ENCODE data around the gene GJA1.

DNA sequence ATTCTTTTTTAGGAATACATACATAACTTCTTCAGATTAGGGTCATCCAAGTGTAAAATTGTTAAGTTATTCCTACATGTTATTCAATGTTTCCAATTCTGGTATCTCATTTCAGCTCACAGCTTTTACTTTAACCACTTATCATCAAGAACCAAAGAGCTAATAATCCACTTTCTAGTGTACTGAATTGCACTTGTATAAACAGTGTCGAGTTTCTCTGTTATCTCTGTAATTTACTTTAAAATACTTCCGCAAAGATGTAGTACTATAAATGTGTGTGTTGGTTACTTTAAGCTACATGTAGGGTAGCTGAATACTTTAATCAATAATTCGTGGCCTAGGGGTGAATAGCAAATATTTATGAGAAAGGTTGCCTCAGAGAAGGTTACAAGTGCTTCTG is 8.8 kb upstream of the GJA1 start:
- TF ChIP-seq, protein P1, sequence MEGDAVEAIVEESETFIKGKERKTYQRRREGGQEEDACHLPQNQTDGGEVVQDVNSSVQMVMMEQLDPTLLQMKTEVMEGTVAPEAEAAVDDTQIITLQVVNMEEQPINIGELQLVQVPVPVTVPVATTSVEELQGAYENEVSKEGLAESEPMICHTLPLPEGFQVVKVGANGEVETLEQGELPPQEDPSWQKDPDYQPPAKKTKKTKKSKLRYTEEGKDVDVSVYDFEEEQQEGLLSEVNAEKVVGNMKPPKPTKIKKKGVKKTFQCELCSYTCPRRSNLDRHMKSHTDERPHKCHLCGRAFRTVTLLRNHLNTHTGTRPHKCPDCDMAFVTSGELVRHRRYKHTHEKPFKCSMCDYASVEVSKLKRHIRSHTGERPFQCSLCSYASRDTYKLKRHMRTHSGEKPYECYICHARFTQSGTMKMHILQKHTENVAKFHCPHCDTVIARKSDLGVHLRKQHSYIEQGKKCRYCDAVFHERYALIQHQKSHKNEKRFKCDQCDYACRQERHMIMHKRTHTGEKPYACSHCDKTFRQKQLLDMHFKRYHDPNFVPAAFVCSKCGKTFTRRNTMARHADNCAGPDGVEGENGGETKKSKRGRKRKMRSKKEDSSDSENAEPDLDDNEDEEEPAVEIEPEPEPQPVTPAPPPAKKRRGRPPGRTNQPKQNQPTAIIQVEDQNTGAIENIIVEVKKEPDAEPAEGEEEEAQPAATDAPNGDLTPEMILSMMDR (IDR thresholded peaks at IDR 0.05), result no peak
- no peak for TF ChIP-seq JUND (IDR thresholded peaks at IDR 0.05)

All from SK-N-SH (cell line).